ENCODE data around the gene SOST. TPM values are rescaled to one million over a fixed set of nuclear protein-coding genes. Genes with fewer than 3 reads are reported as not detected.

The SOST gene
- total RNA-seq, 4 donors from 2014 or later: not detected

DNA sequence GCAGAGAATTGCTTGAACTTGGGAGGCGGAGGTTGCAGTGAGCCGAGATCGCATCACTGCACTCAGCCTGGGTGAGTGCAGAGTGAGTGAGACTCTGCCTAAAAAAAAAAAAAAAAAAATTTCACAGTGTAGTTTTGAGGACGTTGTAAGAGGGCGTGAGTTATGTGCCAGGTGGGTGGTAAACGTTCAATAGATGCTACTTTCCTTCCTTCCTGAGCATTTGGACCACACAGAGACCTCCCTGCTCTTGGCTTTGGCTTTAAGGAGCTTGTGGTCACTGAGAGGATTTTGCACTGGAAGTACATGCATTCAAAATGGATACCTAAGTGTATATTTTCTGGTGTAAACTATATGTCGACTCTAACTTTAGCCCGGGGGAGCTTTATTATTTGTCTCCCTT, 30.5 kb downstream of the SOST start:
- Histone ChIP-seq H3K9me3 (no peaks in the 10 kb centered on the region), H3K27me3 (no peaks in the 10 kb centered on the region), H3K27ac (no peak overlapping the region), H3K4me1 (no peaks in the 10 kb centered on the region), H3K36me3 (no peaks in the 10 kb centered on the region), H3K4me3 (no peak overlapping the region)
- TF ChIP-seq POLR2A (IDR thresholded peaks at IDR 0.05): no peak
- TF ChIP-seq, protein P1, sequence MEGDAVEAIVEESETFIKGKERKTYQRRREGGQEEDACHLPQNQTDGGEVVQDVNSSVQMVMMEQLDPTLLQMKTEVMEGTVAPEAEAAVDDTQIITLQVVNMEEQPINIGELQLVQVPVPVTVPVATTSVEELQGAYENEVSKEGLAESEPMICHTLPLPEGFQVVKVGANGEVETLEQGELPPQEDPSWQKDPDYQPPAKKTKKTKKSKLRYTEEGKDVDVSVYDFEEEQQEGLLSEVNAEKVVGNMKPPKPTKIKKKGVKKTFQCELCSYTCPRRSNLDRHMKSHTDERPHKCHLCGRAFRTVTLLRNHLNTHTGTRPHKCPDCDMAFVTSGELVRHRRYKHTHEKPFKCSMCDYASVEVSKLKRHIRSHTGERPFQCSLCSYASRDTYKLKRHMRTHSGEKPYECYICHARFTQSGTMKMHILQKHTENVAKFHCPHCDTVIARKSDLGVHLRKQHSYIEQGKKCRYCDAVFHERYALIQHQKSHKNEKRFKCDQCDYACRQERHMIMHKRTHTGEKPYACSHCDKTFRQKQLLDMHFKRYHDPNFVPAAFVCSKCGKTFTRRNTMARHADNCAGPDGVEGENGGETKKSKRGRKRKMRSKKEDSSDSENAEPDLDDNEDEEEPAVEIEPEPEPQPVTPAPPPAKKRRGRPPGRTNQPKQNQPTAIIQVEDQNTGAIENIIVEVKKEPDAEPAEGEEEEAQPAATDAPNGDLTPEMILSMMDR (IDR thresholded peaks at IDR 0.05): no peak
- DNase-seq: no peak

DNA sequence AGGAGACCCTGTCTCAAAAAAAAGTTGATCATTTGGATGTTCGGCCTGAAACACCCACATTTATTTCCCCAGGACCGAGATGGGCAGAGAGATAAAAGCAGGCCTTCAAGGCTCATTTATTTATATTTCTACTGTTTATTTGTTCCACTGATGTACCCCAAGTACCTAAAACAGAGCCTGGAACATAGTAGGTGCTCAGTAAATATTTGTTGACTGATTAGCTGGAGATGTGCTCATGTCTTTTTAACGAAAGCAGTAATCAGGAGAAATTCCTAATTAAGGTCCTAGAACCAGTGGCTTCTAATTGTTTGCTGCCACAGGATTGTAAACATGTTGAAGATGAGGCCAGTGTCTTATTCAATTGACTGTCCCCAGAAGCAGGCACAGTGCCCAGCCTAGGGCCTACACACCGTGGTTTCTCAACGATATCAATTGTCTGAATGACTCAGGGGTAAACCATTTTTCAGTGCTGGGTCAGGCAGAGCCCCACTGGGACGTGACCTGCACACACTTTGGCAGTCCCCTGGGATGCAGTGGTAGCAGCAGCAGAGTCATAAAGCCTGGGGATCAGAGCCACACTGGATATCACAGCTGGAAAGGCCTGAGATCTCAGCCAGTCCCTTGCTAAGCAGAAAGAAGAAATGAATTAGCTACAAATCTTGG, 34.8 kb downstream of the SOST start:
- H3K36me3 ChIP-seq: no peaks in the 10 kb centered on the region
- no peaks in the 10 kb centered on the region for H3K9me3 ChIP-seq
- H3K4me1 ChIP-seq: no peaks in the 10 kb centered on the region
- DNase-seq: no peak
- no peak overlapping the region for H3K27ac ChIP-seq
- no peaks in the 10 kb centered on the region for H3K27me3 ChIP-seq
- no peak overlapping the region for H3K4me3 ChIP-seq
- TF ChIP-seq, protein P1 (IDR thresholded peaks at IDR 0.05): no peak
- no peak for TF ChIP-seq POLR2A (IDR thresholded peaks at IDR 0.05)

- DNase-seq: no peak
- TF ChIP-seq, protein P1 (IDR thresholded peaks at IDR 0.05): no peak
- TF ChIP-seq POLR2A (IDR thresholded peaks at IDR 0.05): no peak
- no peaks in the 10 kb centered on the region for H3K9me3 ChIP-seq
- H3K4me1 ChIP-seq: no peaks in the 10 kb centered on the region
- no peak overlapping the region for H3K4me3 ChIP-seq
- no peaks in the 10 kb centered on the region for H3K36me3 ChIP-seq
- no peak overlapping the region for H3K27ac ChIP-seq
- H3K27me3 ChIP-seq: no peaks in the 10 kb centered on the region
These were observed 35.5 kb downstream of the SOST start for GRCh38 chr17:43722870-43723665.

GRCh38 chr17:43722269-43722619, 36.3 kb downstream of the SOST start:
- H3K27me3 ChIP-seq: no peaks in the 10 kb centered on the region
- no peaks in the 10 kb centered on the region for H3K4me1 ChIP-seq
- no peak overlapping the region for H3K27ac ChIP-seq
- H3K9me3 ChIP-seq: no peaks in the 10 kb centered on the region
- TF ChIP-seq, protein P1 (IDR thresholded peaks at IDR 0.05): no peak
- no peak for TF ChIP-seq POLR2A (IDR thresholded peaks at IDR 0.05)
- H3K36me3 ChIP-seq: no peaks in the 10 kb centered on the region
- no peak overlapping the region for H3K4me3 ChIP-seq
- no peak for DNase-seq

- Histone ChIP-seq H3K27ac (no peak overlapping the region), H3K4me3 (no peak overlapping the region), H3K4me1 (no peaks in the 10 kb centered on the region)
These were observed 36.9 kb downstream of the SOST start for GRCh38 chr17:43721537-43722268.

More at GRCh38 chr17:43721537-43722268, 36.9 kb downstream of the SOST start:
- TF ChIP-seq POLR2A (IDR thresholded peaks at IDR 0.05): no peak
- TF ChIP-seq, protein P1 (IDR thresholded peaks at IDR 0.05): no peak
- no peaks in the 10 kb centered on the region for H3K27me3 ChIP-seq
- H3K9me3 ChIP-seq: no peaks in the 10 kb centered on the region
- H3K36me3 ChIP-seq: no peaks in the 10 kb centered on the region
- DNase-seq: no peak
